H1 (cell line): ENCODE results near the gene GOLGA7B. TPM values are rescaled to one million over a fixed set of nuclear protein-coding genes. Genes with fewer than 3 reads are reported as not detected.

Experiments used
- CTCF ChIA-PET: fragments of 300-600 bp; sonication (Branson Sonifier 250); formaldehyde crosslinking; loops from one replicate; lab custom pipeline; 2021; ENCODE audit not compliant: partially characterized antibody; lab: Charles Lee
- POLR2A ChIA-PET: fragments of 300-600 bp; sonication (Branson Sonifier 250); formaldehyde crosslinking; loops from one replicate; lab custom pipeline; 2021; ENCODE audit warnings: inconsistent platforms; ENCODE audit not compliant: partially characterized antibody; lab: Charles Lee
- DNase-seq, 2 experiments: peaks; one replicate each; pipeline versions ENCODE4 v3.0.0 to v3.0.0-alpha.2; 2010 to 2022; ENCODE audit warnings: low spot score in 2 of 2, low read depth in 1 of 2, mixed read lengths in 1 of 2
- FAIRE-seq: peaks from 2 replicates; lab custom pipeline; 2011; peaks lifted over from hg19 to GRCh38; lab: Jason Lieb, UNC
- H2AFZ ChIP-seq: 2 replicates; pipeline ENCODE4 v1.8.1; 2012; ENCODE audit warnings: low read length, inconsistent platforms
- H2AK5ac ChIP-seq: 2 replicates; pipeline ENCODE4 v1.6.1; 2013; ENCODE audit warnings: low read depth, low read length
- H2BK120ac ChIP-seq: replicated peaks from 2 replicates; pipeline ENCODE3; 2013; ENCODE audit warnings: low read depth, low read length, inconsistent platforms
- H2BK12ac ChIP-seq: 2 replicates; pipeline ENCODE4 v1.6.1; 2013; ENCODE audit warnings: low read depth, low read length
- H2BK15ac ChIP-seq: 2 replicates; pipeline ENCODE4 v1.6.1; 2013; ENCODE audit warnings: low read length
- H2BK20ac ChIP-seq: 2 replicates; pipeline ENCODE4 v1.6.1; 2013; ENCODE audit warnings: low read length
- H2BK5ac ChIP-seq: 2 replicates; pipeline ENCODE4 v1.6.1; 2013; ENCODE audit warnings: low read depth, low read length
- H3K14ac ChIP-seq: 2 replicates; pipeline ENCODE4 v1.6.1; 2013; ENCODE audit warnings: inconsistent platforms; ENCODE audit not compliant: insufficient read length
- H3K18ac ChIP-seq: 2 replicates; pipeline ENCODE4 v1.6.1; 2013; ENCODE audit warnings: low read length; ENCODE audit errors: extremely low read depth
- H3K23ac ChIP-seq: 2 replicates; pipeline ENCODE4 v1.6.1; 2013; ENCODE audit warnings: inconsistent platforms; ENCODE audit not compliant: insufficient read length
- H3K23me2 ChIP-seq: 2 replicates; pipeline ENCODE4 v1.6.1; 2013; ENCODE audit warnings: low read depth, low read length
- H3K27ac ChIP-seq: 2 replicates; pipeline ENCODE4 v1.6.1; 2011; ENCODE audit warnings: low read depth, low read length, inconsistent platforms
- H3K27me3 ChIP-seq, 4 experiments: replicated peaks in 1 of 4; 1 replicate in 1 of 4; 2 replicates in 3 of 4; pipeline versions ENCODE4 v1.6.1 to v1.8.1; 2011 to 2013; ENCODE audit warnings: low read length in 3 of 4, mild to moderate bottlenecking in 3 of 4, inconsistent platforms in 2 of 4, mixed read lengths in 2 of 4, moderate library complexity in 1 of 4; ENCODE audit not compliant: control insufficient read depth in 3 of 4, insufficient read depth in 3 of 4; ENCODE audit errors: extremely low read depth in 1 of 4
- H3K36me3 ChIP-seq, 4 experiments: 2 replicates each; pipeline versions ENCODE4 v1.6.1 to v1.8.1; 2011 to 2013; ENCODE audit warnings: mild to moderate bottlenecking in 4 of 4, low read length in 3 of 4, moderate library complexity in 2 of 4, control low read depth in 1 of 4, inconsistent platforms in 1 of 4; ENCODE audit not compliant: insufficient read depth in 4 of 4, control insufficient read depth in 2 of 4
- H3K4ac ChIP-seq: replicated peaks from 2 replicates; pipeline ENCODE3; 2013; ENCODE audit warnings: low read length, low read depth, mixed read lengths, inconsistent platforms; ENCODE audit not compliant: insufficient read length
- H3K4me1 ChIP-seq, 4 experiments: replicated peaks in 1 of 4; 1 replicate in 1 of 4; 2 replicates in 3 of 4; pipeline versions ENCODE4 v1.6.1 to v1.8.1; 2011 to 2013; ENCODE audit warnings: low read length in 3 of 4, inconsistent platforms in 2 of 4, mixed read lengths in 1 of 4; ENCODE audit not compliant: insufficient read depth in 4 of 4, control insufficient read depth in 3 of 4
- H3K4me2 ChIP-seq, 2 experiments: 2 replicates each; pipeline versions ENCODE4 v1.6.1 to v1.8.1; 2011 to 2013; ENCODE audit warnings: low read depth in 2 of 2, low read length in 2 of 2, control low read depth in 1 of 2, inconsistent platforms in 1 of 2, mild to moderate bottlenecking in 1 of 2; ENCODE audit not compliant: insufficient read depth in 1 of 2
- H3K4me3 ChIP-seq, 4 experiments: fragments of 200-600, 300-600 bp in 1 of 4; sonication (generic), shearing (Covaris generic), sonication (Bioruptor Twin) in 1 of 4; 2 replicates each; pipeline versions ENCODE4 v1.5.1 to v1.8.1; 2011 to 2016; ENCODE audit warnings: low read length in 4 of 4, low read depth in 3 of 4, control low read depth in 2 of 4, inconsistent platforms in 2 of 4, mild to moderate bottlenecking in 2 of 4, mixed read lengths in 1 of 4, moderate library complexity in 1 of 4; ENCODE audit not compliant: insufficient read depth in 2 of 4; ENCODE audit errors: extremely low read depth in 1 of 4
- H3K56ac ChIP-seq: replicated peaks from 2 replicates; pipeline ENCODE3; 2013; ENCODE audit warnings: low read depth, mild to moderate bottlenecking, mixed read lengths, low read length, inconsistent platforms; ENCODE audit not compliant: insufficient read length
- H3K79me1 ChIP-seq: 2 replicates; pipeline ENCODE4 v1.6.1; 2013; ENCODE audit warnings: low read depth, low read length, control low read depth
- H3K79me2 ChIP-seq, 2 experiments: 2 replicates each; pipeline versions ENCODE4 v1.6.1 to v1.8.1; 2012 to 2013; ENCODE audit warnings: low read length in 2 of 2, mild to moderate bottlenecking in 2 of 2, inconsistent platforms in 1 of 2; ENCODE audit not compliant: insufficient read depth in 2 of 2, control insufficient read depth in 1 of 2
- H3K9ac ChIP-seq, 4 experiments: replicated peaks in 1 of 4; 1 replicate in 1 of 4; 2 replicates in 3 of 4; pipeline versions ENCODE4 v1.6.1 to v1.8.1; 2011 to 2013; ENCODE audit warnings: low read depth in 3 of 4, low read length in 3 of 4, control low read depth in 2 of 4, mild to moderate bottlenecking in 2 of 4, moderate library complexity in 2 of 4, inconsistent platforms in 1 of 4; ENCODE audit errors: extremely low read depth in 1 of 4
- H3K9me3 ChIP-seq, 2 experiments: 2 replicates each; pipeline versions ENCODE4 v1.6.1 to v1.8.1; 2012 to 2013; ENCODE audit warnings: mild to moderate bottlenecking in 2 of 2, moderate library complexity in 2 of 2, control low read depth in 1 of 2, inconsistent platforms in 1 of 2, low read depth in 1 of 2, low read length in 1 of 2, mixed read lengths in 1 of 2; ENCODE audit not compliant: insufficient read depth in 2 of 2
- H4K20me1 ChIP-seq, 2 experiments: replicated peaks in 1 of 2; 2 replicates each; pipeline versions ENCODE3 to v1.8.1; 2011 to 2013; ENCODE audit warnings: inconsistent platforms in 2 of 2, low read length in 2 of 2, mild to moderate bottlenecking in 1 of 2; ENCODE audit not compliant: insufficient read depth in 2 of 2, control insufficient read depth in 1 of 2
- H4K5ac ChIP-seq: 2 replicates; pipeline ENCODE4 v1.6.1; 2013; ENCODE audit warnings: low read length, low read depth, mixed read lengths, inconsistent platforms; ENCODE audit not compliant: insufficient read length
- H4K8ac ChIP-seq: 2 replicates; pipeline ENCODE4 v1.8.0; 2013; ENCODE audit warnings: mild to moderate bottlenecking, moderate library complexity, low read length, inconsistent platforms; ENCODE audit not compliant: insufficient read depth; ENCODE audit errors: extremely low read depth
- H4K91ac ChIP-seq: replicated peaks from 2 replicates; pipeline ENCODE3; 2013; ENCODE audit warnings: low read length, mixed read lengths, inconsistent platforms; ENCODE audit not compliant: insufficient read length
- CHD1 ChIP-seq: IDR thresholded peaks from 2 replicates; pipeline ENCODE4 v1.6.1; 2012; ENCODE audit warnings: low read depth, low read length, improper control_type of control experiment
- CTBP2 ChIP-seq: IDR thresholded peaks from 2 replicates; pipeline ENCODE4 v1.7.0; 2011; ENCODE audit warnings: borderline replicate concordance, mild to moderate bottlenecking, moderate library complexity, mixed read lengths, low read length; ENCODE audit not compliant: insufficient read depth, insufficient read length
- EP300 ChIP-seq, 2 experiments: IDR thresholded peaks; 1 replicate in 1 of 2; 2 replicates in 1 of 2; pipeline ENCODE4 v1.6.1; 2011 to 2012; ENCODE audit warnings: low read depth in 2 of 2, low read length in 2 of 2, mild to moderate bottlenecking in 2 of 2, borderline replicate concordance in 1 of 2, inconsistent platforms in 1 of 2, moderate library complexity in 1 of 2
- FOSL1 ChIP-seq: IDR thresholded peaks from 2 replicates; pipeline ENCODE4 v1.6.1; 2011; ENCODE audit warnings: mild to moderate bottlenecking, low read depth, low read length, moderate library complexity; ENCODE audit not compliant: insufficient read depth
- JUND ChIP-seq: IDR thresholded peaks from 2 replicates; pipeline ENCODE4 v1.6.1; 2011; ENCODE audit warnings: mild to moderate bottlenecking, improper control_type of control experiment, low read length
- POU5F1 ChIP-seq: IDR thresholded peaks from 2 replicates; pipeline ENCODE4 v1.6.1; 2011; ENCODE audit warnings: low read depth, mild to moderate bottlenecking, low read length, moderate library complexity
- RAD21 ChIP-seq, 2 experiments: IDR thresholded peaks in 1 of 2; conservative IDR thresholded peaks in 1 of 2; 2 replicates each; pipeline ENCODE4 v1.6.1; 2011; ENCODE audit warnings: low read depth in 2 of 2, low read length in 2 of 2, improper control_type of control experiment in 1 of 2, inconsistent platforms in 1 of 2, mild to moderate bottlenecking in 1 of 2, moderate library complexity in 1 of 2
- SIX5 ChIP-seq: IDR thresholded peaks from 2 replicates; pipeline ENCODE4 v1.6.1; 2011; ENCODE audit warnings: mild to moderate bottlenecking, low read depth, low read length
- SP2 ChIP-seq: IDR thresholded peaks from 2 replicates; pipeline ENCODE4 v1.6.1; 2012; ENCODE audit warnings: mild to moderate bottlenecking, low read length, inconsistent platforms
- SUZ12 ChIP-seq: fragments of 200-600 bp; sonication (generic); IDR thresholded peaks from 2 replicates; pipeline ENCODE4 v1.6.1; 2012; ENCODE audit warnings: mild to moderate bottlenecking, inconsistent platforms, low read length, moderate library complexity, mixed read lengths
- TCF12 ChIP-seq: IDR thresholded peaks from 2 replicates; pipeline ENCODE4 v1.6.1; 2011; ENCODE audit warnings: low read depth, mild to moderate bottlenecking, low read length
- ZNF274 ChIP-seq: IDR thresholded peaks from 2 replicates; pipeline ENCODE4 v1.7.0; 2012; ENCODE audit warnings: low read length, borderline replicate concordance; ENCODE audit errors: extremely low read depth
- WGBS, 2 experiments: shearing (Covaris generic) in 1 of 2; methylation state at CpG; one replicate each; pipeline versions ENCODE4 v1.1.6 to v1.1.7; 2013 to 2015; ENCODE audit warnings: low lambda C conversion rate in 2 of 2, mixed read lengths in 2 of 2, inconsistent platforms in 1 of 2, low coverage in 1 of 2, missing lambda C conversion rate in 1 of 2; ENCODE audit not compliant: insufficient replicate concordance in 2 of 2, insufficient coverage in 1 of 2, insufficient read length in 1 of 2; ENCODE audit errors: extremely low coverage in 1 of 2, missing lambda C conversion rate in 1 of 2; 5-methylcytosine and 5-hydroxymethylcytosine counted together
- polyA plus RNA-seq, 7 experiments: library from polyadenylated mRNA; depleted of rRNA in 3 of 7; stranded (reverse) in 5 of 7; unstranded in 2 of 7; fragments of >200 nt in 5 of 7; fragments of 200-250 nt in 2 of 7; gene quantifications; 1 replicate in 5 of 7; 2 replicates in 1 of 7; 4 replicates in 1 of 7; pipeline versions ENCODE4 v1.2.1 to v1.2.3, GENCODE V29; 2011 to 2013; ENCODE audit warnings: missing spikeins in 2 of 7, mixed read lengths in 2 of 7
- total RNA-seq: library from RNA; stranded (reverse); fragmentation: NEBNext Ultra II Directional; extraction: Animal tissue kit (Norgen Biotek cat#: 25700); gene quantifications from 2 replicates; pipeline ENCODE4 v1.2.1, GENCODE V29; 2021
- TF ChIP-seq, protein P1 (sequence below): IDR thresholded peaks from 2 replicates; pipeline ENCODE4 v1.6.1; 2012; ENCODE audit warnings: inconsistent platforms

The GOLGA7B gene
- total and polyA plus RNA-seq, 2 of the 8 experiments (the other 6 are each of a cell fraction or from before 2014, with no cell fraction given), result 0.04 to 0.14 TPM

DNA sequence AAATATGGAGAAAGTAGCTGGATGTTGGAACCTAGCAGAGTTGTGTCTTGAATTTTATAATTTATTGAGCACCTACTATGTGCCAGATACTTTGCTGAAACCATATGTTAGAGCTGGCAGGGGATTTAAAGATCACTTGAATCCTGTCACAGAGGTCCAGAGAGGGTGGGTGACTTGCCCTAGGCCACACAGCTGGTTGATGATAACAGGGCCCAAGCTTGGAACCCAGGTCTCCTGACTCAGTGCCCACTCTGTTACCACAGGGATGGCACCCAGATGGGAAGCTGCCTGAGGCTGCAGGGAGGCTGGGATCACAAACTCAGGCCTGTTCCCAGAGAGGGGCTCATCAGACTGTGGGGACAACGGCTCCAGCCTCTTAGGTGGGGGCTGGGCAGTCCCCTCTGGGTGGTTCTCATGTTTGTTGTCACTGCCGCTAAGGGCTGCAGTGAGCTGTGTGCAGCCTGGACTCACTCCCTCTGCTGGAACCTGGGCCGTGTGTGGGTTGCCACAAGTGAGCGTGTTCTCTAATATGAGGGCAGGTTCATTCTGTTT, 18.6 kb downstream of the GOLGA7B start:
- Histone ChIP-seq H3K9ac (no peak overlapping the region), H2BK12ac (no peak overlapping the region), H4K20me1 (no peaks in the 10 kb centered on the region), H2AFZ (no peak overlapping the region), H4K5ac (no peak overlapping the region), H3K79me1 (no peaks in the 10 kb centered on the region), H3K56ac (no peak overlapping the region), H3K27ac (no peak overlapping the region), H3K18ac (no peak overlapping the region), H2BK15ac (0 out of 2 replicates have a peak overlapping the region, but pooled peaks have one; percentile 72), H3K14ac (no peak overlapping the region), H3K27me3 (no peaks in the 10 kb centered on the region), H2BK5ac (no peak overlapping the region), H3K4me1 (peaks cover 4 to 22% (median 9%) of the 10 kb centered on the region in 4 experiments), H2AK5ac (no peak overlapping the region), H3K23ac (no peak overlapping the region), H3K4me2 (no peak overlapping the region), H3K36me3 (no peaks in the 10 kb centered on the region), H2BK20ac (no peak overlapping the region), H3K9me3 (no peaks in the 10 kb centered on the region), H4K91ac (no peak overlapping the region), H3K4ac (no peak overlapping the region), H3K79me2 (no peaks in the 10 kb centered on the region), H4K8ac (no peak overlapping the region), H3K23me2 (0 out of 2 replicates have a peak, but pooled peaks cover 1% of the 10 kb centered on the region), H2BK120ac (no peak overlapping the region), H3K4me3 (no peak overlapping the region)
- FAIRE-seq (no peak), DNase-seq (no peak)
- POLR2A ChIA-PET, result interaction anchor here (1.1 to 1.5 kb wide), 2 partner anchors 17 to 76 kb away, joined by 3 to 6 read pairs; no protein-coding TSS in a partner anchor
- CTCF ChIA-PET, result interaction anchor here (0.6 to 14.5 kb wide), 26 partner anchors 9 to 1458 kb away, joined by 3 to 236 read pairs (median 6); no protein-coding TSS in a partner anchor
- 84% methylated on average over 4 of the region's 4 CpGs; no CpG with 5 or more reads in 1 of the 2 experiments for WGBS, 2 experiments
- no peak for TF ChIP-seq ZNF274
- TF ChIP-seq, protein P1, sequence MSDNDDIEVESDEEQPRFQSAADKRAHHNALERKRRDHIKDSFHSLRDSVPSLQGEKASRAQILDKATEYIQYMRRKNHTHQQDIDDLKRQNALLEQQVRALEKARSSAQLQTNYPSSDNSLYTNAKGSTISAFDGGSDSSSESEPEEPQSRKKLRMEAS, result no peak
- TF ChIP-seq POU5F1, result no peak
- no peak for TF ChIP-seq RAD21 (IDR thresholded peaks at IDR 0.05 in 1 of 2, conservative IDR thresholded peaks at IDR 0.05 in 1 of 2; ENCODE audit: low read depth in 2 of 2, low read length in 2 of 2)
- TF ChIP-seq SUZ12, result no peak
- TF ChIP-seq CTBP2, result no peak
- TF ChIP-seq CHD1, result no peak
- TF ChIP-seq EP300 (IDR thresholded peaks at IDR 0.05; ENCODE audit: borderline replicate concordance in 1 of 2, low read depth in 2 of 2, low read length in 2 of 2), result no peak
- TF ChIP-seq JUND, result no peak
- no peak for TF ChIP-seq TCF12
- no peak for TF ChIP-seq SIX5
- no peak for TF ChIP-seq FOSL1
- no peak for TF ChIP-seq SP2
